WI38 (cell line): ENCODE data around the gene ULK4.

Experiments
- H3K4me3 ChIP-seq: 2 replicates; pipeline ENCODE4 v1.5.1; 2011; ENCODE audit warnings: low read depth, mild to moderate bottlenecking, control low read depth, low read length
- CTCF ChIP-seq: IDR thresholded peaks from 2 replicates; pipeline ENCODE4 v1.5.1; 2012; ENCODE audit warnings: low read depth, mild to moderate bottlenecking, control low read depth, low read length

ULK4 gene

GRCh38 chr3:41693799-41694198 lies 268.1 kb downstream of the ULK4 start:
- H3K4me3 ChIP-seq: no peak overlapping the region
- TF ChIP-seq CTCF: no peak

GRCh38 chr3:41690766-41691563 lies 270.9 kb downstream of the ULK4 start:
- no peak for TF ChIP-seq CTCF
- no peak overlapping the region for H3K4me3 ChIP-seq

GRCh38 chr3:41688595-41689380 lies 273.1 kb downstream of the ULK4 start:
- no peak for TF ChIP-seq CTCF
- H3K4me3 ChIP-seq: no peak overlapping the region

- no peak overlapping the region for H3K4me3 ChIP-seq
These were observed 276.8 kb downstream of the ULK4 start for GRCh38 chr3:41684797-41685735.

GRCh38 chr3:41683666-41684350 lies 278.1 kb downstream of the ULK4 start:
- H3K4me3 ChIP-seq: no peak overlapping the region
- TF ChIP-seq CTCF: no peak

More at GRCh38 chr3:41684797-41685735, 276.8 kb downstream of the ULK4 start:
- no peak for TF ChIP-seq CTCF

GRCh38 chr3:41682996-41683395 lies 278.9 kb downstream of the ULK4 start:
- no peak for TF ChIP-seq CTCF
- H3K4me3 ChIP-seq: no peak overlapping the region
